Gastroesophageal sphincter (tissue), 4 donors: ENCODE measurements around the gene CDADC1. TPM values are rescaled to one million over a fixed set of nuclear protein-coding genes. Genes with fewer than 3 reads are reported as not detected.

ENCODE experiments used
- ATAC-seq: fragments of 150-250 bp; one replicate; pipeline ENCODE4 v1.9.1; 2016; ENCODE audit warnings: mild to moderate bottlenecking, moderate library complexity
- H3K27ac ChIP-seq, 4 donors: fragments of 200-600 bp; sonication (generic) in 3 of 4; 1 replicate in 3 of 4; 2 replicates in 1 of 4; pipeline ENCODE4 v1.5.1; 2016 to 2019
- H3K27me3 ChIP-seq: fragments of 200-600 bp; sonication (generic); one replicate; pipeline ENCODE4 v1.5.1; 2019
- H3K36me3 ChIP-seq, 2 donors: fragments of 200-600 bp; sonication (generic); one replicate each; pipeline ENCODE4 v1.5.1; 2019; ENCODE audit warnings: control low read depth in 1 of 2
- H3K4me1 ChIP-seq, 3 donors: fragments of 200-600 bp; sonication (generic); 1 replicate in 2 of 3; 2 replicates in 1 of 3; pipeline ENCODE4 v1.5.1; 2016 to 2019; ENCODE audit warnings: control low read depth in 2 of 3
- H3K4me3 ChIP-seq, 2 donors: fragments of 200-600 bp; sonication (generic); one replicate each; pipeline ENCODE4 v1.5.1; 2019; ENCODE audit warnings: mild to moderate bottlenecking in 1 of 2, moderate library complexity in 1 of 2
- H3K9me3 ChIP-seq, 3 donors: fragments of 200-600 bp; sonication (generic); one replicate each; pipeline ENCODE4 v1.5.1; 2017 to 2019; ENCODE audit warnings: control low read depth in 2 of 3
- EP300 ChIP-seq: sonication (generic); formaldehyde crosslinking; IDR thresholded peaks from one replicate; pipeline ENCODE4 v1.6.1; 2017; ENCODE audit warnings: antibody characterized with exemption, mild to moderate bottlenecking
- POLR2A ChIP-seq, 2 donors: fragments of 450-650 bp; IDR thresholded peaks; one replicate each; pipeline ENCODE4 v1.6.1; 2017; ENCODE audit warnings: antibody characterized with exemption in 2 of 2, mild to moderate bottlenecking in 2 of 2, moderate library complexity in 1 of 2
- POLR2AphosphoS5 ChIP-seq: sonication (generic); formaldehyde crosslinking; IDR thresholded peaks from one replicate; pipeline ENCODE4 v1.6.1; 2017; ENCODE audit warnings: antibody characterized with exemption
- WGBS, 2 donors: methylation state at CpG; one replicate each; pipeline ENCODE4 v1.1.5; 2018; ENCODE audit warnings: low coverage in 1 of 2; 5-methylcytosine and 5-hydroxymethylcytosine counted together
- total RNA-seq, 4 donors: library from RNA; depleted of rRNA; stranded (reverse); fragments of >200 nt; gene quantifications; one replicate each; pipeline ENCODE4 v1.1.0, GENCODE V29; 2016
- TF ChIP-seq, protein P1 (sequence below), 4 experiments: fragments of 200-600 bp in 2 of 4; fragments of 450-650 bp in 2 of 4; sonication (generic) in 1 of 4; IDR thresholded peaks; one replicate each; pipeline ENCODE4 v1.5.1; 2017 to 2019; ENCODE audit warnings: antibody characterized with exemption in 4 of 4, mild to moderate bottlenecking in 2 of 4, moderate library complexity in 2 of 4

The CDADC1 gene
- total RNA-seq, 4 donors from 2014 or later = 5.8 to 9.3 (median 6.7) TPM

- no peaks in the 10 kb centered on the region for H3K36me3 ChIP-seq
- H3K27ac ChIP-seq = peak overlapping the region in 3 of 4 donors; percentile 30 to 87 (median 38)
- H3K4me3 ChIP-seq = peak overlapping the region; percentile 5 to 37
- H3K4me1 ChIP-seq = peaks cover 0 to 61% (median 16%) of the 10 kb centered on the region in 3 donors
- TF ChIP-seq POLR2AphosphoS5 (no peak), POLR2A (IDR thresholded peaks at IDR 0.05) (no peak), EP300 (no peak)
- TF ChIP-seq, protein P1, sequence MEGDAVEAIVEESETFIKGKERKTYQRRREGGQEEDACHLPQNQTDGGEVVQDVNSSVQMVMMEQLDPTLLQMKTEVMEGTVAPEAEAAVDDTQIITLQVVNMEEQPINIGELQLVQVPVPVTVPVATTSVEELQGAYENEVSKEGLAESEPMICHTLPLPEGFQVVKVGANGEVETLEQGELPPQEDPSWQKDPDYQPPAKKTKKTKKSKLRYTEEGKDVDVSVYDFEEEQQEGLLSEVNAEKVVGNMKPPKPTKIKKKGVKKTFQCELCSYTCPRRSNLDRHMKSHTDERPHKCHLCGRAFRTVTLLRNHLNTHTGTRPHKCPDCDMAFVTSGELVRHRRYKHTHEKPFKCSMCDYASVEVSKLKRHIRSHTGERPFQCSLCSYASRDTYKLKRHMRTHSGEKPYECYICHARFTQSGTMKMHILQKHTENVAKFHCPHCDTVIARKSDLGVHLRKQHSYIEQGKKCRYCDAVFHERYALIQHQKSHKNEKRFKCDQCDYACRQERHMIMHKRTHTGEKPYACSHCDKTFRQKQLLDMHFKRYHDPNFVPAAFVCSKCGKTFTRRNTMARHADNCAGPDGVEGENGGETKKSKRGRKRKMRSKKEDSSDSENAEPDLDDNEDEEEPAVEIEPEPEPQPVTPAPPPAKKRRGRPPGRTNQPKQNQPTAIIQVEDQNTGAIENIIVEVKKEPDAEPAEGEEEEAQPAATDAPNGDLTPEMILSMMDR (IDR thresholded peaks at IDR 0.05) = peak; percentile 85 to 96 (median 89)
- H3K27me3 ChIP-seq = no peaks in the 10 kb centered on the region
- peak; percentile 61 for ATAC-seq
- no peaks in the 10 kb centered on the region for H3K9me3 ChIP-seq
- WGBS, 2 donors = 0 to 47% methylated on average over 2 to 17 of the region's 20 CpGs
These were observed 53.2 kb downstream of the CDADC1 start for GRCh38 chr13:49300739-49301589.

DNA sequence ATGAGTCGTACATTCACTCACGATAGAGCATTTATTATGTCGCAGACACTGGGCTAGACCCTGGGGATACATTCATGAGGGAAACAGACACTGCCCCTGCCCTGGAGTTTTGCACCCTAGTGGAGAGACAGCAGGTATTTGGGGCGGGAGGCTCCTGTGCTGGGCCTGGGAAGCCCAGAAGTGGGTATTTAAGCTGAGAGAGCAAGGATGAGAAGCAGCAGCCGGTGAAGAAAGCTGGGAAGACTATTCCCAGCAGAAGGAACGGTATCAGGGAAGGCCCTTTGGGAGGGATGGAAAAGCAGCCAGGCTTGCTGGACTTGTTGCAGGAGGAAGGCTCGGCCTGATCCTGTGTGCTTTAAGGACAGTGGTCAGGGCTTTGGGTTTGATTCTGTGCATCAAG lies 54.5 kb downstream of the CDADC1 start:
- Histone ChIP-seq H3K4me1 (peaks cover 0 to 73% (median 19%) of the 10 kb centered on the region in 3 donors), H3K9me3 (no peaks in the 10 kb centered on the region), H3K27ac (peak overlapping the region in 3 of 4 donors; percentile 9 to 87 (median 38)), H3K4me3 (no peak overlapping the region), H3K36me3 (no peaks in the 10 kb centered on the region), H3K27me3 (no peaks in the 10 kb centered on the region)
- TF ChIP-seq POLR2A (IDR thresholded peaks at IDR 0.05) = no peak
- TF ChIP-seq POLR2AphosphoS5 = no peak
- TF ChIP-seq EP300 = no peak
- TF ChIP-seq, protein P1 (IDR thresholded peaks at IDR 0.05) = no peak
- WGBS, 2 donors = 64 to 86% methylated on average over 4 to 7 of the region's 7 CpGs
- no peak for ATAC-seq

DNA sequence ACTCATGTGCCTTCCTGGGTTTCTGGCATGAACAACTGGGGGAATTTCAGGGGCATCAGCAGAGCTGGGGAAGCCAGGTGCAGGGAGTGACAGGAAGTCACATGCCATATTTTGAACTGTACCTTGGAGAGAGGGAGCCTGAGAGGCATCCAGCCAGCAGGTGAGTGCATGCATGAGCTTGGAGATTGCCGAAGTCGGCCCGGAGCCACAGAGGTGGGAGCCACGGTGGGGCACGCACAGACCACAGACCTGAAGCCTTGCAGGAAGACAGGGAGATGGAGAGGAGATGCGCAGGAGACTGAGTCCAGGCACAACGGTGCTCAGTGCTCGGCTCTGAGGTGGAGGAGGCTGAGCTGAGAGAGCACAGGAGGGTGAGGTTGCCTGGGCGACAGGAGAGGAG lies 55.1 kb downstream of the CDADC1 start:
- TF ChIP-seq, protein P1 (IDR thresholded peaks at IDR 0.05) = no peak
- TF ChIP-seq POLR2AphosphoS5 = no peak
- no peak for TF ChIP-seq EP300
- TF ChIP-seq POLR2A (IDR thresholded peaks at IDR 0.05) = no peak
- Histone ChIP-seq H3K9me3 (no peaks in the 10 kb centered on the region), H3K36me3 (no peaks in the 10 kb centered on the region), H3K4me3 (no peak overlapping the region), H3K27ac (peak overlapping the region in 2 of 4 donors; percentile 85 to 87), H3K4me1 (peaks cover 0 to 79% (median 25%) of the 10 kb centered on the region in 3 donors), H3K27me3 (no peaks in the 10 kb centered on the region)
- ATAC-seq = no peak
- WGBS, 2 donors = 80 to 88% methylated on average over 4 to 8 of the region's 9 CpGs

GRCh38 chr13:49303533-49304252 lies 56.0 kb downstream of the CDADC1 start:
- TF ChIP-seq EP300 (no peak), POLR2AphosphoS5 (no peak), POLR2A (IDR thresholded peaks at IDR 0.05) (no peak)
- TF ChIP-seq, protein P1 (IDR thresholded peaks at IDR 0.05) = no peak
- Histone ChIP-seq H3K4me1 (peaks cover 4 to 86% (median 28%) of the 10 kb centered on the region in 3 donors), H3K4me3 (no peak overlapping the region), H3K36me3 (no peaks in the 10 kb centered on the region), H3K9me3 (no peaks in the 10 kb centered on the region), H3K27ac (peak overlapping the region in 3 of 4 donors; percentile 85 to 92 (median 87)), H3K27me3 (no peaks in the 10 kb centered on the region)
- ATAC-seq = no peak
- 69 to 73% methylated on average over 2 to 3 of the region's 11 CpGs for WGBS, 2 donors
